Measurements from ENCODE around the gene LARGE1.

- TF ChIP-seq CTCF (conservative IDR thresholded peaks at IDR 0.05; ENCODE audit: low read length): no peak
- TF ChIP-seq EZH2phosphoT487 (IDR thresholded peaks at IDR 0.05; ENCODE audit: borderline replicate concordance): no peak
Measured at GRCh38 chr22:33914131-33914530, 6.1 kb downstream of the LARGE1 start.
